HG02943 (cell line): ENCODE results near the gene IL9.

Source experiments
- ATAC-seq: cut with Tn5 transposase; IDR thresholded peaks from one replicate; pipeline ENCODE4 v1.9.1; 2021; ENCODE audit warnings: mild to moderate bottlenecking, low read depth, moderate library complexity; ENCODE audit not compliant: unreplicated experiment

IL9 gene

GRCh38 chr5:135843571-135844337 is 51.9 kb downstream of the IL9 start:
- ATAC-seq, result no peak

- ATAC-seq, result no peak
These were observed 52.9 kb downstream of the IL9 start for GRCh38 chr5:135842737-135843136.
